WTC11 (cell line): ENCODE results near the gene OCEL1.

Experiments used
- AFF4 ChIP-seq: sonication (generic); formaldehyde crosslinking; IDR thresholded peaks from 2 replicates; pipeline ENCODE4 v1.8.1; 2023; ENCODE audit warnings: mild to moderate bottlenecking, missing genetic modification reagents, borderline replicate concordance
- CTCF ChIP-seq: fragments of 200-600 bp; IDR thresholded peaks from 2 replicates; pipeline ENCODE4 v1.8.0; 2022; ENCODE audit warnings: antibody characterized with exemption
- HMGA2 ChIP-seq: fragments of 250-450 bp; sonication (Bioruptor Pico); IDR thresholded peaks from 2 replicates; pipeline ENCODE4 v1.4.0; 2021; ENCODE audit warnings: mild to moderate bottlenecking, moderate library complexity
- JUN ChIP-seq: sonication (generic); formaldehyde crosslinking; IDR thresholded peaks from 2 replicates; pipeline ENCODE4 v1.8.0; 2023; ENCODE audit warnings: mild to moderate bottlenecking, missing genetic modification reagents
- PRRX2 ChIP-seq: fragments of 250-450 bp; sonication (Bioruptor Pico); IDR thresholded peaks from 2 replicates; pipeline ENCODE4 v1.8.0; 2021; ENCODE audit warnings: mild to moderate bottlenecking
- SP1 ChIP-seq: sonication (generic); formaldehyde crosslinking; conservative IDR thresholded peaks from 2 replicates; pipeline ENCODE4 v1.8.1; 2022; ENCODE audit warnings: missing genetic modification reagents
- USF2 ChIP-seq: sonication (generic); formaldehyde crosslinking; IDR thresholded peaks from 2 replicates; pipeline ENCODE4 v1.8.1; 2023; ENCODE audit warnings: mild to moderate bottlenecking, missing genetic modification reagents, moderate library complexity
- ZNF423 ChIP-seq: fragments of 250-450 bp; sonication (Bioruptor Pico); IDR thresholded peaks from 2 replicates; pipeline ENCODE4 v2.1.2; 2022; ENCODE audit warnings: mild to moderate bottlenecking, moderate library complexity

- TF ChIP-seq SP1 (CRISPR knock-in tag) (no peak; the same call in 1 of the 2 replicates), CTCF (no peak), AFF4 (CRISPR knock-in tag) (no peak), JUN (CRISPR knock-in tag) (no peak), PRRX2 (CRISPR knock-in tag) (no peak), HMGA2 (CRISPR knock-in tag) (no peak), ZNF423 (peak; percentile 50; the same call in 1 of the 2 replicates), USF2 (CRISPR knock-in tag) (no peak)
Observed at GRCh38 chr19:17234911-17235299, 8.9 kb downstream of the OCEL1 start.
